GM21360 (cell line): ENCODE results near the gene HDC.

Source experiments
- ATAC-seq: cut with Tn5 transposase; IDR thresholded peaks from one replicate; pipeline ENCODE4 v1.9.1; 2021; ENCODE audit warnings: mild to moderate bottlenecking, moderate library complexity; ENCODE audit not compliant: unreplicated experiment

Gene HDC, protein sequence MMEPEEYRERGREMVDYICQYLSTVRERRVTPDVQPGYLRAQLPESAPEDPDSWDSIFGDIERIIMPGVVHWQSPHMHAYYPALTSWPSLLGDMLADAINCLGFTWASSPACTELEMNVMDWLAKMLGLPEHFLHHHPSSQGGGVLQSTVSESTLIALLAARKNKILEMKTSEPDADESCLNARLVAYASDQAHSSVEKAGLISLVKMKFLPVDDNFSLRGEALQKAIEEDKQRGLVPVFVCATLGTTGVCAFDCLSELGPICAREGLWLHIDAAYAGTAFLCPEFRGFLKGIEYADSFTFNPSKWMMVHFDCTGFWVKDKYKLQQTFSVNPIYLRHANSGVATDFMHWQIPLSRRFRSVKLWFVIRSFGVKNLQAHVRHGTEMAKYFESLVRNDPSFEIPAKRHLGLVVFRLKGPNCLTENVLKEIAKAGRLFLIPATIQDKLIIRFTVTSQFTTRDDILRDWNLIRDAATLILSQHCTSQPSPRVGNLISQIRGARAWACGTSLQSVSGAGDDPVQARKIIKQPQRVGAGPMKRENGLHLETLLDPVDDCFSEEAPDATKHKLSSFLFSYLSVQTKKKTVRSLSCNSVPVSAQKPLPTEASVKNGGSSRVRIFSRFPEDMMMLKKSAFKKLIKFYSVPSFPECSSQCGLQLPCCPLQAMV

GRCh38 chr15:50265620-50266019, at the start of gene HDC:
HDC (minus strand) TSS chr15:50265726; CDS start chr15:50265623, 103 bp downstream.
- ATAC-seq = no peak

DNA sequence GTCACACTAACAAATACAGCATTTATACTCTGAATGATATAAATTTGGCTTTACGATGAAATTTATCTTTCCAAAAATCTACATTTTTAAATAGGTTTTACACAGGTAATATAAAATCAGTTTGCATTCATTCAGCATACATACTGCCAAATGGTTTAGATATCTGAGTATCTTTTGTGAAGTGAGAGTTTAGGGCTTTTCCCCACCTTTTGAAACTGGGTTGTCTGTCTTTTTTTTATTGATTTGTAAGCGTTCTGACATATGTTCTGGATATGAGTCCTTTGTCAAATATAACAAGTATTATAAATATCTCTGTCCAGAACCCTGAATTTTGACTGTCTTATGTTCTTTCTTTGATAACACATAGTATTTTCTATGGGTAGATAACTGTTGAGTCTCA, 47.1 kb upstream of the HDC start:
- ATAC-seq = no peak

DNA sequence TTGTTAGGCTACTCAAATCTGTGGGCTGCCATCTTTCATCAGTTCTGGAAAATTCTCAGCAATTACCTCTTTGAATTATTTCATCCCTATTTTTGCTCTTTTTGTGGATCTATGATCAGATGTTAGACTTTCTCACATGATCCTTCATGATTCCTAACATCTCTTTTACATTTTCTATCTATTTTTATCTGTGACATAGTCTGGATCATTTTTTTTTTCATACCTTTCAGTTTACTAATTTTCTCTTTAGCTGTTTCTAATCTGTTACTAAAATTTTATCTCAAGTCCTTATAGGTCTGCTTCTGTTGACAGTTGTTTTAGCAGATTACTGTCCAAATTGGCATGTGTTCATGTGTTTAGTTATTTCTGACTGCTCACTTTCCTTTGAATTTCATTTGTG, 42.3 kb upstream of the HDC start:
- ATAC-seq = no peak

DNA sequence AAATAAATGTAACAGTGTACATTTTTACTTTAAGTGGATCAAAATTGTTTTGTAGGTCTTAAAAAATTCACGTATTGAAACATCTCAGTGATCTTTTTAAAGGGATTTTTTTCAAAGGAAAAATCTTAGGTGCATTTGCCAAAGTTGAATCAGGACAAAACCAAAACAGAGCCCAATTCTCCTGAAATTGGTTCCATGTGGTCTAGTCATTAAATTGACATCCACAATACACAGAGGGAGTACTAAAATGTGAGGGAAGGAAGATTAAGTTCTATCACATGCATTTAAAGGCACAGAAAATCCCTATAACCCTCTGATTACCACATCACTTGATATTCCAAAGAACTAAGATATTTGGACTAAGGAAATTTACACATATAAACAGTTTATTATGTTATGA, 39.3 kb upstream of the HDC start:
- no peak for ATAC-seq

- ATAC-seq = no peak
Observed at GRCh38 chr15:50302581-50302980, 37.1 kb upstream of the HDC start.

- no peak for ATAC-seq
Observed at GRCh38 chr15:50298340-50298739, 32.8 kb upstream of the HDC start.

DNA sequence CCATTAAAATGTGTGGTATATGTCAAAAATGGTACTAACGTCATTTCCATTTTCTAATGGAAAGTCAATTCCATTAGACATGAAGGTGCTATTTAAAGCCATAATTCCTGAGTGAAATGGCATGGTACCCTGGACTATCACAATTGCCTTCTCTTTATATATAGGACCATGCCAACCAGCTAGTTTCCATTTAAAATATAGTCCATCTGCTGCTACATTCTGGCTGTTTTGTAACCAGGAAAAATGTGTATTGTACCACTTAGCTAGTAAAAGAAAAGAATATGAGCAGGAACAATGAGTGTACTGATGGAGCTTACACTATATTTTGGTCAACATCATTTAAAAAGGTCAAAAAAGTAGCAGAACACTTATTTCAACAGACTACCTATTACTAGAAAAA, 30.4 kb upstream of the HDC start:
- ATAC-seq = no peak

DNA sequence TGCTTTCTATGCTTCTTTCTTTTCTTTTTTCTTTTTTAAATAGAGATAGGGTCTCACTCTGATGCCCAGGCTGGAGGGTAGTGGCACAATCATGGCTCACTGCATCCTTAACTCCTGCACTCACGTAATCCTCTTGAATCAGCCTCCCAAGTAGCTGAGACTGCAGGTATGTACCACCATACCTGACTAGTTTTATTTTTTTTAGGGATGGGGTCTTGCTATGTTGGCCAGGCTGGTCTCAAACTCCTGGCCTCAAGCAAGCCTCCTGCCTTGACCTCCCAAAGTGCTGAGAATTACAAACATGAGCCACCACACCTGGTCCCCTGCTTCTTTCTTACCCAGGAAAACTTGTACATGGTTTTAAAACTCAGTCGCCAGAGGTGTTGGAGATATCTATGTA, 24.2 kb upstream of the HDC start:
- ATAC-seq = no peak

DNA sequence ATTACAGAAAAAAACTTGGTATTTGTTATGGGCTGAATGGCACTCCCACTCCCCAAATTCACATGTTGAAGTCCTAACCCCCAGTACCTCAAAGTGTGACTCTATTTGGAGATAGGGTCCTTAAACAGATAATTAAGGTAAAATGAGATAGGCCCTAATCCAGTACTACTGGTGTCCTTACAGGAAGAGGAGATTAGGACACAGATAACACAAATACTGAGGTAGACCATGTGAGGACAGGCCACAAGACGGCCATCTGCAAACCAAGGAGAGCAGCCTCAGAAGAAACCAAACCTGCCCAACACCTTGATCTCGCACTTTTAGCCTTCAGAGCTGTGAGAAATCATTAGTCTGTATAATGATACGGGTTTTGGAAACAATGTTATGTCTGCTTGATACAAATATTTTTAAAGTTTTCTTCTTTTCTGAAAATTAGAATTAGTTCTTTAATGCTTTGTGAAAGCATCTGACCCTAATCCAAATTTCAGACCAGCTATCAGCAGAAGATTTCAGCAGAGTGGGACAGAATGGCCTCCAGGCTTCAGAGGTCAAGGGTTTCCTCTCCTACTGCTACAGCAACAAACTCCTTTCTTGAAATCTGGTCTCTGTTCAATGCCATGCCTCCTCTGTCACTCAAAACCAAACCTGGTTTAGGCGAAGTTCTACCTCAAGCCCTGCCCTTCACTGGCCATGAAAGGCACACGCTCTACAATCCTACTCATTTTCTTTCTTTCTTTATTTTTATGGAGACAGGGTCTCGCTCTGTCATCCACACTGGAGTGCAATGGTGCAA, 22.0 kb upstream of the HDC start:
- no peak for ATAC-seq

DNA sequence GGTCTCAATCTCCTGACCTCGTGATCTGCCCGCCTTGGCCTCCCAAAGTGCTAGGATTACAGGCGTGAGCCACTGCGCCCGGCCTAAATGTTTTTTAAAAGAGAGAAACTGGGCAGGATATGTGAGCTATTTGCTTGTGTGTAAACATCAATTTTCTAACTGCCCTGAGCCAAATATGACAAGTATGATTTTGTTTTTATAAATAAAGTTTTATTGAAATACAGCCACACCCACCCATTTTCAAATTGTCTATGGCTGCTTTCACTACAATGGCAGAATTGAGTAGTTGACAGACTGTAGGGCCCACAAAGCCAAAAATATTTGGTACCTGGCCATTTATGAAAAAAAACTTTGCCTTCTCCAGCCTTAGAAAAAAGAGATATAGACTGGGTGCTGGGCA, 15.9 kb upstream of the HDC start:
- ATAC-seq = no peak

GRCh38 chr15:50280271-50280670, 14.7 kb upstream of the HDC start:
- ATAC-seq = no peak

- no peak for ATAC-seq
Observed at GRCh38 chr15:50278496-50278895, 13.0 kb upstream of the HDC start.

GRCh38 chr15:50277370-50277769, 11.8 kb upstream of the HDC start:
- no peak for ATAC-seq

DNA sequence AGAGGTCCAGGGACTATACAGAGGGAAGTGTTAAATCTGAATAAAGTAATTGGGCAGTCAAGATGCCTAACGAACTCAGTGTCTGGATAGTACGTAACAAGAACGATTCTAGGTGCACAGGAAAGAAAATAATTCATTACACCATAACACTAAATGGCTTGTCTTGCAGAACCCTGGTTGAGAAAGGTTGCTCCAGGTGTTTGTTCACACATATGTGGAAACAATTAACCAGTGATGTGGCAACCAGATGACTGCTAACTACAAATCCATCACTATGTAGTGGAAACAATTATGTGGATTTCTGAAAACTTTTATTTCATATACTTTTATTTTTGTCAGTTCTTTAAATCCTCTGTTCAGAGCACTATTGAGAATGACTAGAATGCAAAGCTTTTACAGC, 10.4 kb upstream of the HDC start:
- no peak for ATAC-seq

DNA sequence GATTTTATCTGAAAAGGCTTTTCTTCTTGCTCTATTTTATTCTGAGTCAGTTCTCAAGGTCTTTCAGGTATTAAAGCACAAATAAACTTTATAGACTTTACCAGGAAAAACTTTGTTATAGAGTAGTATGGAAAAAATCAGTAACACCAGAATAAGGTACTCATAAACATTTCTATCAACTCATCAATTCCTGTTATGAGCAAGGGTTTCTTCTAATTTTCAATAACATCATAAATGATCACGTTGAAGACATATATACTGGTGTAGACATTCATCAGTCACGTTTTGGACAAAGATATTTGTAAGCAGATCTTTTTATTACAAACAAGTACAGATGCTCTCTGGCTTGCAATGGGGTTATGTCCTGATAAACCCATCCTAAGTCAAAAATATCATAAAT, 9.6 kb upstream of the HDC start:
- ATAC-seq = no peak

DNA sequence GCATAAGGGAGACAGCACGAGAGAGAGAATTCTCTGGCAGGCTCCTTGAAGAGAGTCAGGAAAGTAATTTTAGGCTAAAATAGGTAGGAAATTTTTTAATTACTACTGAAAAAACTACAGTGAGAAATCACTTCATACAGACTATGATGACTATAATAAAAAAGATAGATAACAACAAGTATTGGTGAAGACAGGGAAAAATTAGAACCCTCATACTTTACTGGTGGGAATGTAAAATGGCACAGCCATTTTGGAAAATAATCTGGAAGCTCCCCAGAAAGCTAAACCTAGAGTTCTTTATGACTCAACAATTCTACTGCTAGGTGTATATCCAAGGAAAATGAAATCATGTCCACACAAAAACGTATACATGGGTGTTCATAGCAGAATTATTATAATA, 2.1 kb upstream of the HDC start:
- no peak for ATAC-seq

DNA sequence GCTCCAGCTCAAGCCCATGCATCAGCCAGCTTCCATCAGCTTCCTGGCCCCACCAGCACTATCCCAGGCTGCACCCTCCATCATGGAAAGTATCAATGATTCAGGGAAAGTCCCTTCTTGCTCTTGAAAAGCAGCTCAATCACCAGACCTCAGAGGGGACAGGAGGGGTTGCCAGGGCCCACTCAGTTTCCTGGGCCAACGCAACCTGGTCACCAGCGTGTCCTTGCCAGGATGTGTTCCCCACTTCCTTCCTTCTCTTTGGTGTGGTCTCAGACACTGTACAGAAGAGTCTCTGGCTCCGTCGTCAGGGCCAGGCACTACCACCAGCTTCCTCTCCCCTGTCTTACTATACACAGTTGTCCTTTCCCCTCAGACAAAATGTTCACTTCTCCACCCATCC, 3.0 kb downstream of the HDC start:
- no peak for ATAC-seq

- no peak for ATAC-seq
Observed at GRCh38 chr15:50261981-50262380, 3.5 kb downstream of the HDC start.

DNA sequence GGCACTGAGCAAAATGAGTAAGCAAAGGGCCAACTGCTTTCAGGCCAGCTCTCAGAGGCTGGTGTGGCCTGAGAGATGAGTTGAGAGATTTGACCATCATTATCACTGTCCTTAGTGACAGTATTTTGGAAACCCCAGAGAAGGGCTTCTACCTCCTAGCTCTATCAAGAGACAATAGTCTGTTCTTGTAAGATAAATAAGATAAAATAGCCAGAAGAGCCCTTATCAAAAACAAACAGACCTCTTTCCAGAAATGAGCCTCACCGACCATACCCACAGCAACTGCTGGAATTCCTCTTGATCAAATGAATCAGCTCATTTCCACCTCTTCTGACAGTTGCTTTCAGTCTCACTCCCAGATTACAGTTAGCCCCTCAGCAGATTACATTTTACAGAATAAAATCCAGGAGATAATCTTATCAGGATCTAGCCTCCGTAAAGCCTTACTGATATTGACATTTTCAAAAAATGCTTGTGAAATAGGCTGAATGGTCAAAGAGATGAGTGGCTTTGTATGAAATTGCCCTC, 4.5 kb downstream of the HDC start:
- ATAC-seq = no peak

DNA sequence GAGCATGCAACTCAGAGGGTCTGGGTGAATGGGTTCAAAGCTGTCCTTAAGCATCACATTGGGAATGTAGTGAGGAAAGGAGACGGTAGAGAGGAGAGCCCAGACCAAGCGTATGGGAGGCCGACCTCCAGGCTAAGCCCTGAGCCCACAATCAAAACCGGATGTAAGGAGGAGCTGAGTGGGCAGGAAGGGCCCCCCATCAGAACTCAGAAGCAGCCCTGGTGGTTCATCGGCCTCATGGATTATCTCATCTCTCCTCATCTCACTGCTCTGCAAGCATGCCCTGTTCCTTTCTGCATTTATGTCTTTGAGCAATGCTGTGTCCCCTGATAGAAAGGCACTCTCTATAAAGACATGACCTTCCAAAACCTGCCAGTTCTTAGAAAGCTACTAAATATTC, 6.2 kb downstream of the HDC start:
- ATAC-seq = no peak

- no peak for ATAC-seq
Observed at GRCh38 chr15:50257924-50258323, 7.6 kb downstream of the HDC start.

DNA sequence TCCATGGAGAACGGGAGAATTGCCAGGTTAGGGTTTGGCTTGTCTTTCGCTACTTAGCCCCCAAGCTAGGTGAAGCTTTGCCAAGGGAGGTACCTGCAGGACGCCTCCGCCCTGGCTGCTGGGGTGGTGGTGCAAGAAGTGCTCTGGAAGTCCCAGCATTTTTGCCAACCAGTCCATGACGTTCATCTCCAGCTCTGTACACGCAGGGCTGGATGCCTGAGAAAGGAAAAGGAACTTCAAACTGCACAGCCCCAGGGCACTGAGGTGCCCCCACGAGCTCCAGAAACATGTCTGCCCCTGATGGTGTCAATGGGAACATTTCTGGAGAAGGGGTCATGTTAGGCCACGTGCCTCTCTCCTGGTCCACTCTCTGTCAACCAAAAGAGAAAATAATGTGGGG, 8.2 kb downstream of the HDC start:
- ATAC-seq = no peak
